Hematopoietic multipotent progenitor cell (in vitro differentiated cells): ENCODE results near the gene CHPT1. TPM values are rescaled to one million over a fixed set of nuclear protein-coding genes. Genes with fewer than 3 reads are reported as not detected.
"Not testable (repeated sequence)": the region's sequence is repeated elsewhere in the genome, so short reads cannot be mapped to it uniquely, and the experiment has no call there.

Experiments
- DNase-seq, 3 donors: peaks; one replicate each; pipeline ENCODE4 v3.0.0-alpha.2; 2011 to 2015; ENCODE audit warnings: low read depth in 2 of 3, low spot score in 2 of 3
- total RNA-seq: library from RNA; depleted of rRNA; stranded (reverse); fragments of >200 nt; gene quantifications from one replicate; pipeline ENCODE4 v1.2.3, GENCODE V29; 2012

Gene CHPT1
- total RNA-seq, 1 donor, result 23.4 TPM

GRCh38 chr12:101680647-101681046, 16.8 kb upstream of the CHPT1 start:
- DNase-seq, result no peak

DNA sequence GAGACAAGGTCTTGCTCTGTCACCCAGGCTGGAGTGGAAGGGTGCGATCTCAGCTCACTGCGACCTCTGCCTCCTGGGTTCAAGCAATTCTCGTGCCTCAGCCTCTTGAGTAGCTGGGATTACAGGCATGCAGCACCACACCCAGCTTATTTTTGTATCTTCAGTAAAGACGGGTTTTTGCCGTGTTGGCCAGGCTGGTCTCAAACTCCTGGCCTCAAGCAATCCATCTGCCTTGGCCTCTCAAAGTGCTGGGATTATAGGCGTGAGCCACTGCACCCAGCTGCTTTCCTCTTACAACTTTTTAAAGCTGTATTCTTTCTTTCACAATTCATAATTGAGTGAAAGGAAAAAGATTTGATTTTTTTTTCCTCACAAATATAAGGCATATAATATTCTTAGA, 15.8 kb upstream of the CHPT1 start:
- not testable (repeated sequence) for DNase-seq

- no peak for DNase-seq
Observed at GRCh38 chr12:101685092-101685491, 12.3 kb upstream of the CHPT1 start.

DNA sequence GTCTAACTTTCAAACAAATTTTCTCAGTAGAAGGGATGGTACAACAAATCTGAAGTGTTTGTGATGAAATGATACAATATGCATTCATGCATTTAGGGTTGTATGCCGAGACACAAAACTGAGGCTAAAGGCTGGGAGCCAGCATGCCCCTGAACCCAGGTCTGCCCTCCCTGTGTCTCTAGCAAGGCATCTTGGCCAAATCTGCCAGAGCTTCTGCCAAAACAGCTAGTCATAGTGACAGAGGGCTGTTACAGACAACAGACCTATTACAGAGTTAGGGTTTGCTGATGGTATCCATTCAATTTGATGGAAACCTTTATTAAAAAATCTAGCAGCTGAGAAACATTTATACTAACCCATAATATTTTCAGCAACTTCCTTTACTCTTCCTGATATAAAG, 11.3 kb upstream of the CHPT1 start:
- DNase-seq, result no peak

DNA sequence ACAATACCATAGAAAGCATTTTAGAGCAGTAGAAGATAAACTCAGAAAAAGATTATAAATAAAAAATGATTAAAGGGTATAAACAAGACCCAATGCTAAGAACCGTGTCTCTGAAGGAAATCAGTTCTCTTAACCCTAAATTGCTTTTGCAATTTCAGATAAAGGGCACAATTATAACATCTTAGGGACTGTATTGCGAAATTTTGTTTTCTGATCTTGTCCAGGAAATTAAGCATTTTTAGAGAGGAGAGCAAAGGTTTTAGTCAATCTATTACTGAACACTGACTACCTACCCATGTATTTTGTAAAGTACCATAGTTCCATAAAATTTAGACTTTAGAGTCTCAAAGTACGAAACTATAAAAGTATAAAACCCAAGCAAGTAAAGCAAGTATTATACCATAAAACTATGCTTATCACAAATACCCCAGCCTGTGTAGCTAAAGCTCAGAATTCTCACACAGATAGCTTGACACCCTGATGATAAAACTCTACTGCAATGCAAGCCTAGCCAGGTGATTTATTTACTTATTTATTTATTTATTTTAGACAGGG, 6.8 kb upstream of the CHPT1 start:
- no peak for DNase-seq

GRCh38 chr12:101691503-101692096, 5.8 kb upstream of the CHPT1 start:
- no peak for DNase-seq

DNA sequence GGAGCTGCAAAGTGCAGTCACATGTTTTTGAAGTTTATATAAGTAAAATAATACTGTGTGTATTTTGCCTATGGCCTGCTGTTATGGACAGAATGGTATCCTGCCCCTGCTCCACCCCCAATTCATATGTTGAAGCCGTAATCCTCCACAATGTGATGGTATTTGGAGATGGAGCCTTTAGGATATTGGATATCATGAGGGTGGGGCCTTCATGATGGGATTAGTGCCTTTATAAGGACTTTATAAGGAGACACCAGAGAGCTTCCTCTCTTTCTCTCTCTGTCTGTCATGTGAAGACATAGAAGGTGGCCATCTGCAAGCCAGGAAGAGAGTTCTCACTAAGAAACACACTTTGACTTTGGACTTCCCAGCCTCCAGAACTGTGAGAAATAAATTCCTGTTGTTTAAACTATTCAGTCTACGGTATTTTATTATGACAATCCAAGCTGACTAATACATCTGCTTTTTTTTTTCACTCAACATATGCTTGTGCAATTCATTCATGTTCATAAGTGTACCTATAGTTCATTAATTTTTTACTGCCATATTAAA, 3.1 kb upstream of the CHPT1 start:
- DNase-seq, result no peak

DNA sequence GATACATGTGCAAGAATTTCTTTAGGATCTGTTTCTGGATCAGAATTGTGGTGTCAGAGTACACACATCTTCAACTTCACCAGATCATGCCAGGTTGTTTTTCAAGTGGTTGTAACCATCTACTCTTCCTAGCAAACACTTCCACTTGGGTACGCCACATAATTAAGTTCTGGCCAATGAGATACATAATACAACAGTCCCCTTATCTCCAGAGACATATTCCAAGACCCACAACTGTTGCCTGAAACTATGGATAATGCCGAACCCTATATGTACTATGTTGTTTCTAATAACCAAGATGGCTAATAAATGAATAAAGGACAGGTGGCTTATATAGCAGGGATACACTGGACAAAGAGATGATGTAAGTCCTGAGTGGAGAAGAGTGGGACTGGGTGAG, 2.5 kb upstream of the CHPT1 start:
- no peak for DNase-seq

DNA sequence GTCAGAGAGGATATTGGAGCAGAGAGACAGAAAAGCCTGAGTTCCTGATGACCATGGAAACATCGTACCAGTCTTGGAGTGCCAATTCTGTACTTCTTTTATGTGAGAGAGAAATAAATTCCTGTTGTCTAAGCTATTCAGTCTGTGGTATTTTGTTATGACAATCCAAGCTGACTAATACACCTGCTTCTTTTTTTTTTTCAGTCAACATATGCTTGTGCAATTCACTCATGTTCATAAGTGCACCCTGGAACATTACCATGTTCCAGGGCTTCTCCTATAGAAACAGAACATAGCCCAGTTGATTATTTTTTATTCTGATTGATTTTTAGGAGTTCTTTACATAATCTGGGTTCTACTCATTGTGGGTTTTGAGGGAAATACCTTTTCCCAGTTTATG, 1.7 kb upstream of the CHPT1 start:
- no peak for DNase-seq

GRCh38 chr12:101696251-101697196, 916 bp upstream of the CHPT1 start:
- peak in 2 of 3 donors; percentile 25 to 43 for DNase-seq

GRCh38 chr12:101697930-101698799, 725 bp downstream of the CHPT1 start:
- peak in 2 of 3 donors; percentile 33 to 52 for DNase-seq

DNA sequence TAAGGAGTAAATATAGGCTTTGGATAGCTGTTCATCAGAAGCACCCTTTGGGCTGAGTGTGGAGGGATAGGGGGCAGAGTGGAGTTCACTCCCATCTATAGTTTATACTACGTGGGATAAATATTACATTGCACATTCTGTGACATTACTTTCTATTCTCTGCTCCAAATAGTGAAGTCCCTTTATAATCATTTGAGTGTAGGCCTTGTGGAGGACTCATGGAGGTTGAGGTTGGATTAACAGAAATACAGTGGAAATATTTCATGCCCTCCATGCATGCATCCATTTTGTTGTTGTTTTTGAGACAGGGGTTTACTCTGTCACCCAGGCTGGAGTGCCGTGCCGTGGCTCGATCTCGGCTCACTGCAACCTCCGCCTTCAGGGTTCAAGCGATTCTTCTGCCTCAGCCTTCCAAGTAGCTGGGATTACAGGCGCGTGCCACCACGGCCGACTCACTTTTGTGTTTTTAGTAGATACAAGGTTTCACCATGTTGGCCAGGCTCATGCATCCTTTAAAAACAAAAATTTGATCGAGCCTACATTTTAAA, 1.4 kb downstream of the CHPT1 start:
- peak in 1 of 3 donors; percentile 36 for DNase-seq

GRCh38 chr12:101700299-101700820, 2.9 kb downstream of the CHPT1 start:
- no peak for DNase-seq

DNA sequence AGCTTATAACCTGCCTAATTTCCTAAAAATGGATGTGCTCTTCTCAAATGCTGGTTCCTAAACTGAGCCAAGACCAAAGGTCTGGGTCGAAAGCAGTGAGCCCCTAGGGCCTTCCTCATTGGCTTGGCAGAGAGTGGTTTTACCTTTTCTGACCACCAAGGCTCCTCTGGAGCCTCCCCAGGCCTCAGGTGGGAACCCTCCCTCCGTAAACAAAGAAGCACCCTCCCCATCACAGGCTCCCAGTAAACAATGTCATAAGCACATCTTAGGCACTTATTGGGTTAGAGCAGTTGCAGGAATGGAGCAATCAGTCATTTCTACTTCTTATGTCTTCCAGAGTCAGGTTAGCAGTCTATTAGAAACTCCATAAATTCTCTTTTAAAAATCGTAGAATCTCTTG, 6.0 kb downstream of the CHPT1 start:
- no peak for DNase-seq

DNA sequence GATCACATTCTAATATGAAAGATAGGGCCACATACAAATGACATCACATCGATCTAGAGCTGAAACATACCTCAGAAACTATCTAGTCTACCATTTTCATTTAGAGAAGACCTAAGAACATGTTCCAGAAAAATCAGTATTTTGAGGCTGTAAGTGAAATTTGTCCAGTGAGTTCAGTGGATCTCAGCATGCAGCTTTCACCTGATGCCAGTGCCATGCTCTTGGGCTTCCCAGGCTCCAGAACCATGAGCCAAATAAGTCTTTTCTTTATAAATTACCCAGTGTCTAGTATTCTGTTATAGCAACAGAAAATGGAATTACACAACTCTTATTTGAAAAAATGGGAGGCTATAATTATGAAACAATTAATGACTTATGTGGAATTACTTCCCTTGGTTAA, 9.0 kb downstream of the CHPT1 start:
- DNase-seq, result no peak

GRCh38 chr12:101707131-101707782, 9.8 kb downstream of the CHPT1 start:
- DNase-seq, result no peak

- no peak for DNase-seq
Observed at GRCh38 chr12:101710288-101710687, 12.8 kb downstream of the CHPT1 start.

DNA sequence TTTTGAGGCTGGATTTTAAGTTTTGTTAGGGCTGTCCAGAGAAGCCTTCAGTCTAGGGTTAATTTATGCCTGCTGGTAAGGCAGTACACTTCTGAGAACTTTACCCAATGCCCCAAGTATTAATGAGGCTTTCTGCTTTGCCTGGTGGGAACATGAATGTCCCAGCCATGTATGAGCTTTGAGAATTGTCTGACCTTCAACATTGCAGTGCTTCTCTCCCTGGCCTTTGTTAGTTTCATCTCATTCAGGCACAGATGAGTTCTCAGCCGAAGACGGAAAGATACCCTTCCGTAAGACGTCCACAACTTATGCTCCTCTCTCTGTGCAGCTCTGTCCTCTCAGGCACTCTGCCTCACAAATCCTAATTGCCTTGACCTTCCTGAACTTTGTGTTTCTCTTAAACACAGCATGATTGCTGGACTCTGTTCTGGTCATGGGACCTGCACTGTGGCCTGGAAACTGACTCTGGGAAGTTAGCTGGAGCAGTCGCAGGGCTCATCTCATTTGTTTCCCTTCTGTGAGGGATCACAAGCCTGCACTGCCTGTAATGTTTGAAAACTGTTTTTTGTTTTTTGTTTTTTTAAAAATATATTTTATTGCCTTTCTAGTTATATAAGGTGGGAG, 15.7 kb downstream of the CHPT1 start:
- no peak for DNase-seq

GRCh38 chr12:101713930-101714329, 16.5 kb downstream of the CHPT1 start:
- no peak for DNase-seq
